ENCODE data around the gene ZNF175.

DNA sequence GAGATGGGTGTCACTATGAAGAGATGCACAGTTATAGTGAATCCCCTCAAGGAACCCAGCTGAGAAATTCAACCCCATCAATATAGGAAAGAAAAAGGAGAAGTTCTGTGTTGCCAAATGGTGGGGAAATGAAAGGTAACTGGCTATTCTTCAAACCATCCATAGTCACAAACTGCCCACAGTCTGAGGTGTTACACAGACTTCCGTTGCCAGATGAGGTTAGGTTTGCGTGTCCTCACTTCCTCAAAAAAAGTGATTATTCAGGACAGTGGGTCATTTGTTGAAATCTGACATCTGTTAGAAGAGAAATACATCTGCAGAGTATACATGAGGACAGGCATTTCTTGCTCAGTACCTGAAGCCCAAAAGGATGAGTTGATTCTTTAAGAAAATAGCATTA is 50.1 kb downstream of the ZNF175 start:
- TF ChIP-seq CTCF (conservative IDR thresholded peaks at IDR 0.05 in 1 of 2, IDR thresholded peaks at IDR 0.05 in 1 of 2; ENCODE audit: extremely low read depth in 1 of 2, insufficient read depth in 1 of 2, low read depth in 1 of 2, low read length in 2 of 2) (no peak), EZH2 (IDR thresholded peaks at IDR 0.05; ENCODE audit: borderline replicate concordance, low read length) (no peak)

Data from mammary epithelial cell (primary cell).